GM12801 (cell line): ENCODE measurements around the gene FAM177B.

ENCODE experiments used
- TF ChIP-seq, protein P1 (sequence below): IDR thresholded peaks from one replicate; pipeline ENCODE4 v1.5.1; 2011; ENCODE audit warnings: control low read depth; ENCODE audit not compliant: insufficient read length; ENCODE audit errors: extremely low read depth

Gene FAM177B

DNA sequence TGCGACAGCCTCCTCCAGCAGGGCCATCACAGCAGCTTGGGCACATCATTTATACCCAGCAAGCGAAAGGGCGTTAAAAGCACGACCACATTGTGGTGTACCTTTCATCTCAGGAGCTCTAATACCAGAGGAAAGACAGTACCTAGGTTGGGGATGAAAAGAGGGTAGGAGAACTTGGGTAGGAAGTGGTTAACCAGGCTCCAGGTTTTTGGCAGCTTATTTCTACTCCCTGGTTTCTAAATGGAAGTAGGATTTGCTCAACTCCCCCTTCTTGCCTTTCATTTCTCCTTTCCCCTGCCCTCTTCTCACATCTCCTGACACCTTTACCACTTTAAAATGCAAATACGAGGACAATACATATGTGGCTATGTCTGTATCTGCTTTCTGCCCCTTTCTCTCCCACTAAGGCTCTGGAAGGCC lies 30.2 kb downstream of the FAM177B start:
- TF ChIP-seq, protein P1, sequence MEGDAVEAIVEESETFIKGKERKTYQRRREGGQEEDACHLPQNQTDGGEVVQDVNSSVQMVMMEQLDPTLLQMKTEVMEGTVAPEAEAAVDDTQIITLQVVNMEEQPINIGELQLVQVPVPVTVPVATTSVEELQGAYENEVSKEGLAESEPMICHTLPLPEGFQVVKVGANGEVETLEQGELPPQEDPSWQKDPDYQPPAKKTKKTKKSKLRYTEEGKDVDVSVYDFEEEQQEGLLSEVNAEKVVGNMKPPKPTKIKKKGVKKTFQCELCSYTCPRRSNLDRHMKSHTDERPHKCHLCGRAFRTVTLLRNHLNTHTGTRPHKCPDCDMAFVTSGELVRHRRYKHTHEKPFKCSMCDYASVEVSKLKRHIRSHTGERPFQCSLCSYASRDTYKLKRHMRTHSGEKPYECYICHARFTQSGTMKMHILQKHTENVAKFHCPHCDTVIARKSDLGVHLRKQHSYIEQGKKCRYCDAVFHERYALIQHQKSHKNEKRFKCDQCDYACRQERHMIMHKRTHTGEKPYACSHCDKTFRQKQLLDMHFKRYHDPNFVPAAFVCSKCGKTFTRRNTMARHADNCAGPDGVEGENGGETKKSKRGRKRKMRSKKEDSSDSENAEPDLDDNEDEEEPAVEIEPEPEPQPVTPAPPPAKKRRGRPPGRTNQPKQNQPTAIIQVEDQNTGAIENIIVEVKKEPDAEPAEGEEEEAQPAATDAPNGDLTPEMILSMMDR: no peak

DNA sequence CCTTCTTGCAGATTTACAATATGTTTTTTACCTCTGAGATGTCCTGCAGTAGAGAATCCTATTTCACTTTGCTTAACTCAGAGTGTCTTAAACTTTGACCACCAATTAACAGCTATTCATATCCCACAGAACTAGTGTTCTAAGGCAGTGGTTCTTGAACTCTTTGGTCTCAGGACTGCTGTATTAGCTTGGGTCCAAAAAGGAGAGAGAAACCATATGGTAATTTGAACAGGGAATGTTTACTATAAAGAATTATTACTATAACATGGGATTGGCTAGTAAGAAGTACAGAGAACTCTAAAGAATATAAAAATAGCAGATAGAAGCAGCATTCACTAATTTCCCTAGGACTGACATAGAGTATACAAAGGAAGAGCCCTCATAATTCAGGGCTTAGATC lies 31.6 kb downstream of the FAM177B start:
- TF ChIP-seq, protein P1: no peak

DNA sequence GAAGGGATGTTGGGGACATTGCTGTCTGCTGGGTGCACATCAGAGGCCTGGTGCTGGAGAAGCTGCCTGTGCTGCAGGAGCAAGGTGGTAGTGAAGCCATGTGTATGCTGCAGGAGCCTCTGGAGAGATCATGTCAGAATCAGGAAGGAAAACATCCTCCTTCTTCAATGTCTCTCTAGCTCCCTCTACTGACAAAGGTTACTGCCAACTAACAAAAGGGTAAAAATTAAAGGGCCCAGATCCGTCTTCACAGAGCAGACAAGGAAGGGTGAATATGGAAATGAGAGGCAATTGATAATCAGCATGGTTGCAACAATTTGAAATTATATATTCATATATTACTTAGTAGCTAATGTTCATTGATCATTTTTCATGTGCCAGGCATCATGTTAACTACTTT lies 32.2 kb downstream of the FAM177B start:
- TF ChIP-seq, protein P1: no peak

DNA sequence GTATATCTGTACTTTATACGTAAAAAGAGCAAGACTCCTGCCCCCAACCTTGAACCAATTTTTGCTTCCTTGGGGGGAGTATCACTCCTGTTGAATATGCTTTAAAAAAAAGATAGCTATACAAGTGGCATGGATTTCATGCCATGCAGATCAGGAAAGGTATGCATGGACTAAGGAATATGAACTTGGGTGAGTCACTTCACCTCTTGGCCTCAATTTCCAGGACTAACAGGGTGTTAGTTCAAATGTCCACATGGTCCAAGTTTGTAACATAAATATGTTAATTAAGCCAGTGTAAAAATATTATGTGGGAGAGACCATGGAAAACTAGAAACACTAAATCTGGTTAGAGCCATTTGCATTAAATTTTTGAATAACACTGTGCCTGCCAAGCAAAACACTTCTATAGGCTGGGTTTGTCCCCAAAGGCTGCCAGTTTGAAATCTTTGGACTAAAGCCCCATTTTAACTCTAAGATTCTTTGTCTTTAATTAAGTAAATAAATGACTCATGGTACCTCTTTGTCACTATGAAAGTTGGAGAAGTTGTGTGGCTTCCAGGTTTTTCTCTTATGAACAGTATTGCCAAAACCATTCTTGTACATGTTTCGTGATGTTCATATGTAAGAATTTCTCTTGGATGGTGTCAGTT lies 33.1 kb downstream of the FAM177B start:
- TF ChIP-seq, protein P1: no peak

DNA sequence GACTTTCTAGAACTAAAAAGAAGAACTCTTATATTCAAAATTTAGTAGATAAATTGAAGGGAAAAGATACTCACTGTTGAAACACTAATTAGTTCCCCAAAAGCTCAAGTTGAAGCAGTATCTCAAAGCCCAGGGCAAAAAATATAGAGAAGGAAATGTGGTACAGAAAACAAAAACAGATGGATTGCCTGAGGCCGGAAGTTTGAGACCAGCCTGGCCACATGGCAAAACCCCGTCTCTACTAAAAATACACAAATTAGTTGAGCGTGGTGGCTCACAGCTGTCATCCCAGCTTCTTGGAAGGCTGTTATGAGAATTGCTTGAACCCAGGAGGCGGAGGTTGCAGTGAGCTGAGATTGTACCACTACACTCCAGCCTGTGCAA lies 36.0 kb downstream of the FAM177B start:
- TF ChIP-seq, protein P1: no peak

DNA sequence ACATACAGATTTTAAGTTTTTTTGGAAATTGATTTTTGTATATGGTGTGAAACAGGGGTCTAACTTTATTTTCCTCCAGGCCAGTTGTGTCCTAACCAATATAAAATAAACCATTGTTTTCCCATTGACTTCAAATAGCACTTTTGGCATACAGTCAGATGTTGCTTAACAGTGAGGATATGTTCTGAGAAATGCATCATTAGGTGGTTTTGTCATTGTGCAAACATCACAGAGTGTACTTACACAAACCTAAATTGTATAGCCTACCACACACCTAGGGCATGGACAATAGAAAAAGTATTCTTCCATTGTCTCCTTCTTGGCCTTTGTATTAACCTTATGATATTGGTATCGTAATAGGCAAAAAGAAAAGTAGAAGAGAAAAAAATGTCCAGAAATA lies 40.5 kb downstream of the FAM177B start:
- TF ChIP-seq, protein P1: no peak

DNA sequence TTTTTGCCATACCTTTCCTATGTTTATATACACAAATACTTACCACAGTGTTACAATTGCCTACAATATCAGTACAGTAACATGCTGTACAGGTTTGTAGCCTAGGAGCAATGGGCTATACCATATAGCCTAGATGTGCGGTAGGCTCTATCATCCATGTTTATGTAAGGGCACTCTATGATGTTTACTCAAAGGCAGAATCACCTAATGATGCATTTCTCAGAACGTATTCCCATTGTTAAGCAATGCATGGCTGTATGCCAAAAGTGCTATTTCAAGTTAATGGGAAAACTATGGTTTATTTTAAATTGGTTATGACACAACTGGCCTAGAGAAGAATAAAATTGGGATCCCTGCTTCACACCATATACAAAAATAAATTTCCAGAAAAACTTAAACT lies 41.0 kb downstream of the FAM177B start:
- TF ChIP-seq, protein P1: no peak
